GM12878 (cell line): ENCODE results near the gene USE1. TPM values are rescaled to one million over a fixed set of nuclear protein-coding genes. Genes with fewer than 3 reads are reported as not detected.

Experiments used
- BACH1 ChIP-seq: fragments of 450-650 bp; IDR thresholded peaks from 2 replicates; pipeline ENCODE4 v1.6.1; 2017; ENCODE audit warnings: mild to moderate bottlenecking, borderline replicate concordance
- CBFB ChIP-seq: IDR thresholded peaks from 2 replicates; pipeline ENCODE4 v1.6.1; 2016; ENCODE audit warnings: antibody characterized with exemption, low read depth
- CTCF ChIP-seq, 3 experiments: IDR thresholded peaks in 2 of 3; conservative IDR thresholded peaks in 1 of 3; 2 replicates each; pipeline ENCODE4 v1.5.1; 2011; ENCODE audit warnings: low read depth in 3 of 3, low read length in 3 of 3, mild to moderate bottlenecking in 3 of 3, control low read depth in 2 of 3, moderate library complexity in 2 of 3, inconsistent platforms in 1 of 3, mixed read lengths in 1 of 3; ENCODE audit not compliant: control insufficient read depth in 2 of 3, insufficient read depth in 1 of 3; ENCODE audit errors: extremely low read depth in 1 of 3
- EED ChIP-seq: sonication (generic); IDR thresholded peaks from 2 replicates; pipeline ENCODE4 v1.6.1; 2016; ENCODE audit warnings: antibody characterized with exemption, low read depth
- EP300 ChIP-seq, 2 experiments: fragments of 150-350 bp in 1 of 2; IDR thresholded peaks; 2 replicates each; pipeline ENCODE4 v1.6.1; 2011 to 2012; ENCODE audit warnings: low read depth in 2 of 2, low read length in 2 of 2, borderline replicate concordance in 1 of 2, improper control_type of control experiment in 1 of 2, inconsistent platforms in 1 of 2; ENCODE audit not compliant: control insufficient read depth in 1 of 2
- ESRRA ChIP-seq: IDR thresholded peaks from 2 replicates; pipeline ENCODE4 v1.6.1; 2012; ENCODE audit warnings: mild to moderate bottlenecking, low read length, improper control_type of control experiment
- HCFC1 ChIP-seq: fragments of 150-350 bp; IDR thresholded peaks from 2 replicates; pipeline ENCODE4 v1.6.1; 2014; ENCODE audit warnings: low read length
- MEF2B ChIP-seq: fragments of 450-650 bp; IDR thresholded peaks from 2 replicates; pipeline ENCODE4 v1.6.1; 2018; ENCODE audit warnings: mild to moderate bottlenecking, moderate library complexity; ENCODE audit not compliant: partially characterized antibody, poor library complexity, severe bottlenecking
- MTA2 ChIP-seq: fragments of 450-650 bp; IDR thresholded peaks from 2 replicates; pipeline ENCODE4 v1.6.1; 2016; ENCODE audit warnings: low read depth, mild to moderate bottlenecking, moderate library complexity
- MYC ChIP-seq: IDR thresholded peaks from 2 replicates; pipeline ENCODE4 v1.6.1; 2011; ENCODE audit warnings: mild to moderate bottlenecking, low read length, moderate library complexity, inconsistent platforms; ENCODE audit not compliant: insufficient read depth, insufficient replicate concordance, insufficient read length, severe bottlenecking
- NR2C1 ChIP-seq: fragments of 450-650 bp; IDR thresholded peaks from 2 replicates; pipeline ENCODE4 v1.6.1; 2017; ENCODE audit warnings: antibody characterized with exemption, mild to moderate bottlenecking, moderate library complexity
- NR2C2 ChIP-seq: IDR thresholded peaks from 2 replicates; pipeline ENCODE4 v1.6.1; 2011; ENCODE audit warnings: borderline replicate concordance, low read depth; ENCODE audit not compliant: control insufficient read depth, insufficient read length
- PML ChIP-seq: IDR thresholded peaks from 2 replicates; pipeline ENCODE4 v1.6.1; 2012; ENCODE audit warnings: low read length, inconsistent platforms
- RCOR1 ChIP-seq: conservative IDR thresholded peaks from 2 replicates; pipeline ENCODE4 v1.6.1; 2012; ENCODE audit warnings: low read depth, low read length, improper control_type of control experiment
- RELA ChIP-seq: fragments of 450-650 bp; IDR thresholded peaks from 2 replicates; pipeline ENCODE4 v1.8.0; 2014; ENCODE audit warnings: borderline replicate concordance; ENCODE audit not compliant: partially characterized antibody
- SPI1 ChIP-seq: IDR thresholded peaks from 2 replicates; pipeline ENCODE4 v1.6.1; 2011; ENCODE audit warnings: low read depth, mild to moderate bottlenecking, low read length, moderate library complexity, borderline replicate concordance; ENCODE audit not compliant: insufficient read depth
- TARDBP ChIP-seq: IDR thresholded peaks from 2 replicates; pipeline ENCODE4 v1.6.1; 2016; ENCODE audit warnings: borderline replicate concordance
- TBL1XR1 ChIP-seq: IDR thresholded peaks from 2 replicates; pipeline ENCODE4 v1.6.1; 2012; ENCODE audit warnings: low read depth, low read length, improper control_type of control experiment
- TCF3 ChIP-seq: IDR thresholded peaks from 2 replicates; pipeline ENCODE4 v1.6.1; 2012; ENCODE audit warnings: low read depth, mild to moderate bottlenecking, low read length, borderline replicate concordance; ENCODE audit not compliant: insufficient read depth
- WRNIP1 ChIP-seq: IDR thresholded peaks from 2 replicates; pipeline ENCODE4 v1.6.1; 2011; ENCODE audit warnings: low read depth, low read length, improper control_type of control experiment, borderline replicate concordance
- YY1 ChIP-seq: IDR thresholded peaks from 2 replicates; pipeline ENCODE4 v1.6.1; 2011; ENCODE audit warnings: low read depth, mild to moderate bottlenecking, low read length
- ZBTB40 ChIP-seq: fragments of 450-650 bp; IDR thresholded peaks from 2 replicates; pipeline ENCODE4 v1.6.1; 2016; ENCODE audit warnings: mild to moderate bottlenecking, moderate library complexity, borderline replicate concordance
- ZNF207 ChIP-seq: fragments of 450-650 bp; IDR thresholded peaks from 2 replicates; pipeline ENCODE4 v1.6.1; 2014; ENCODE audit warnings: antibody characterized with exemption, mild to moderate bottlenecking, borderline replicate concordance
- ZNF24 ChIP-seq: fragments of 450-650 bp; IDR thresholded peaks from 2 replicates; pipeline ENCODE4 v1.6.1; 2017; ENCODE audit warnings: antibody characterized with exemption, mild to moderate bottlenecking
- polyA plus RNA-seq, 11 experiments: library from polyadenylated mRNA; depleted of rRNA in 4 of 11; unstranded in 6 of 11; stranded (reverse) in 5 of 11; fragments of >200 nt; fragmentation: Nextera tagmentation in 4 of 11; fragmentation: Illumina TruSeq in 1 of 11; extraction: Ambion mirVana in 4 of 11; extraction: Trizol in 1 of 11; gene quantifications; 1 replicate in 1 of 11; 2 replicates in 10 of 11; pipeline versions ENCODE4 v1.2.1 to v1.2.3, GENCODE V29; 2011 to 2016; ENCODE audit warnings: inconsistent platforms in 2 of 11, missing spikeins in 2 of 11, low read depth in 1 of 11
- total RNA-seq, 4 experiments: library from RNA; depleted of rRNA in 3 of 4; stranded (reverse); fragments of >200 nt in 3 of 4; fragmentation: Illumina TruSeq in 1 of 4; extraction: Trizol in 1 of 4; gene quantifications; 2 replicates each; pipeline versions ENCODE4 v1.2.1 to v1.2.3, GENCODE V29; 2013 to 2021

Gene USE1
- total and polyA plus RNA-seq, 10 of the 15 experiments (the other 5 are each of a cell fraction or from before 2014, with no cell fraction given), result 9.7 to 24.0 (median 16.1) TPM

GRCh38 chr19:17235300-17235970 lies 20.3 kb downstream of the USE1 start (continued):
- TF ChIP-seq WRNIP1 (no peak), BACH1 (peak; percentile 97), MTA2 (no peak), ESRRA (no peak), ZNF24 (no peak), NR2C1 (0 out of 2 replicates have a peak, but pooled peaks have one; percentile 6), TBL1XR1 (no peak), EED (no peak), MEF2B (no peak), EP300 (IDR thresholded peaks at IDR 0.05; ENCODE audit: borderline replicate concordance in 1 of 2, control insufficient read depth in 1 of 2, low read depth in 2 of 2, low read length in 2 of 2) (no peak), PML (no peak), NR2C2 (no peak), ZBTB40 (no peak), CBFB (no peak), HCFC1 (no peak), SPI1 (no peak), TARDBP (no peak), TCF3 (0 out of 2 replicates have a peak, but pooled peaks have one; percentile 25), MYC (peak; percentile 87), CTCF (IDR thresholded peaks at IDR 0.05 in 2 of 3, conservative IDR thresholded peaks at IDR 0.05 in 1 of 3; ENCODE audit: control insufficient read depth in 2 of 3, extremely low read depth in 1 of 3, insufficient read depth in 1 of 3, low read depth in 3 of 3, low read length in 3 of 3) (peak; percentile 45 to 90 (median 67); a peak in 5 of 6 replicates), RELA (peak; percentile 18), YY1 (peak; percentile 82), ZNF207 (peak; percentile 71; the same call in 1 of the 2 replicates), RCOR1 (no peak)
